ENCODE data around the gene ATG9A. TPM values are rescaled to one million over a fixed set of nuclear protein-coding genes. Genes with fewer than 3 reads are reported as not detected.

Gene ATG9A
- total and polyA plus RNA-seq, 9 of the 15 experiments (the other 6 are each of a cell fraction or from before 2014, with no cell fraction given), result 0.25 to 65.6 (median 23.4) TPM

- TF ChIP-seq TAF7 (tag; IDR thresholded peaks at IDR 0.05) (no peak), CREB3L1 (IDR thresholded peaks at IDR 0.05; ENCODE audit: borderline replicate concordance, low read depth) (no peak), EP400 (IDR thresholded peaks at IDR 0.05) (no peak), PATZ1 (CRISPR knock-in tag; IDR thresholded peaks at IDR 0.05; ENCODE audit: borderline replicate concordance) (no peak), ELF4 (CRISPR knock-in tag; IDR thresholded peaks at IDR 0.05) (no peak), SRSF3 (IDR thresholded peaks at IDR 0.05; ENCODE audit: insufficient read depth, low read length) (no peak), CCNT2 (IDR thresholded peaks at IDR 0.05; ENCODE audit: borderline replicate concordance, extremely low read depth, insufficient read length, low read depth, low read length) (no peak), CBX8 (IDR thresholded peaks at IDR 0.05; ENCODE audit: borderline replicate concordance, extremely low read depth, low read depth, low read length, poor library complexity, severe bottlenecking) (no peak), ZNF212 (CRISPR knock-in tag; IDR thresholded peaks at IDR 0.05) (no peak), RCOR1 (IDR thresholded peaks at IDR 0.05; ENCODE audit: borderline replicate concordance in 1 of 2, low read depth in 2 of 2, low read length in 2 of 2) (no peak), SRSF1 (IDR thresholded peaks at IDR 0.05; ENCODE audit: low read depth, low read length) (no peak), BRF1 (IDR thresholded peaks at IDR 0.05; ENCODE audit: borderline replicate concordance, extremely low read depth, insufficient read length) (no peak), GTF3C2 (IDR thresholded peaks at IDR 0.05; ENCODE audit: borderline replicate concordance, extremely low read depth, insufficient read length) (no peak)
- TF ChIP-seq, protein P1, sequence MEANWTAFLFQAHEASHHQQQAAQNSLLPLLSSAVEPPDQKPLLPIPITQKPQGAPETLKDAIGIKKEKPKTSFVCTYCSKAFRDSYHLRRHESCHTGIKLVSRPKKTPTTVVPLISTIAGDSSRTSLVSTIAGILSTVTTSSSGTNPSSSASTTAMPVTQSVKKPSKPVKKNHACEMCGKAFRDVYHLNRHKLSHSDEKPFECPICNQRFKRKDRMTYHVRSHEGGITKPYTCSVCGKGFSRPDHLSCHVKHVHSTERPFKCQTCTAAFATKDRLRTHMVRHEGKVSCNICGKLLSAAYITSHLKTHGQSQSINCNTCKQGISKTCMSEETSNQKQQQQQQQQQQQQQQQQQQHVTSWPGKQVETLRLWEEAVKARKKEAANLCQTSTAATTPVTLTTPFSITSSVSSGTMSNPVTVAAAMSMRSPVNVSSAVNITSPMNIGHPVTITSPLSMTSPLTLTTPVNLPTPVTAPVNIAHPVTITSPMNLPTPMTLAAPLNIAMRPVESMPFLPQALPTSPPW (CRISPR knock-in tag; IDR thresholded peaks at IDR 0.05), result no peak
- TF ChIP-seq, protein P2, sequence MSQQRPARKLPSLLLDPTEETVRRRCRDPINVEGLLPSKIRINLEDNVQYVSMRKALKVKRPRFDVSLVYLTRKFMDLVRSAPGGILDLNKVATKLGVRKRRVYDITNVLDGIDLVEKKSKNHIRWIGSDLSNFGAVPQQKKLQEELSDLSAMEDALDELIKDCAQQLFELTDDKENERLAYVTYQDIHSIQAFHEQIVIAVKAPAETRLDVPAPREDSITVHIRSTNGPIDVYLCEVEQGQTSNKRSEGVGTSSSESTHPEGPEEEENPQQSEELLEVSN (IDR thresholded peaks at IDR 0.05; ENCODE audit: borderline replicate concordance in 1 of 2, extremely low read depth in 1 of 2, insufficient read depth in 1 of 2, insufficient read length in 1 of 2, low read depth in 1 of 2, low read length in 1 of 2, poor library complexity in 1 of 2, severe bottlenecking in 1 of 2), result no peak
Observed at GRCh38 chr2:219261024-219261855, 31.8 kb upstream of the ATG9A start (continued).
